GM18867 (cell line): ENCODE measurements around the gene KIF5A.

Experiments used
- ATAC-seq: cut with Tn5 transposase; IDR thresholded peaks from one replicate; pipeline ENCODE4 v1.9.1; 2021; ENCODE audit warnings: mild to moderate bottlenecking, moderate library complexity; ENCODE audit not compliant: unreplicated experiment

The KIF5A gene

DNA sequence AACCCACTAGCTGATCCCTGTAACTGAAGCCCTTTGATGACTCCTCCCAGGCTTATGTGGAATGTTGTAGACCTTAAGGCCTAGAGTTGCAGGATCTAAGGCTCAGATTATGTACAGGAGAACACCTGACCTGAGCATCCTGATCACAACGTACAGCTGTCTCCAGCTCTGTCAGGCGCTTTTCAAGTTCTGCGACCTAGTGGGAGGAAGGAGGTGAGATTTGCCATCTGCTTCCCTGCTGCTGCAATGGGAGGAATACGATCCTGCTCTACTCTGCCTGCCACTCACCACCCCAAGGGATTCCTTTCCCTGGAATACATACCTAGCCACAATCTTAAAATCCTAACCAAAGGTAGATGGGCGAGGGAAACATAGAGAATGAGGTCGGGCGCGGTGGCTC is 16.7 kb upstream of the KIF5A start:
- no peak for ATAC-seq

DNA sequence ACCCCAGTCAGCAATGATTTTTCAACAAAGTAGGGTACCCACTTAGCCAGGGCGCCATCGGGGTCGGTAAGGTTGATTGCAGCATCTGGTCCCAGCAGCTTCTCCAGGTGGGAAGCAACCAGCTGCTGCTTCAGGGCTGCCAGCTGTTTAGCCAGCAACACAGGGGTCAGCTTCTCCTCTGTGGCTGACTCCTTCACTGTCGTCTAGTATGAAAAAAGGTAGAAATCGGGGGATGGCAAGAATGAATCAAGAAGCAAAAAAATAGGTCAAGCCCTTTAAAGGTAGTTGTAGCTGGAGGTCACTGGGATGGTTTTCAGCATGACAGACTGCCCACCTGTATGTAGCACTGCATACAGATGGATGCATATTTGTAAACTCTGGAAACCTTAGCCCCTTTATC is 15.6 kb upstream of the KIF5A start:
- ATAC-seq: no peak

DNA sequence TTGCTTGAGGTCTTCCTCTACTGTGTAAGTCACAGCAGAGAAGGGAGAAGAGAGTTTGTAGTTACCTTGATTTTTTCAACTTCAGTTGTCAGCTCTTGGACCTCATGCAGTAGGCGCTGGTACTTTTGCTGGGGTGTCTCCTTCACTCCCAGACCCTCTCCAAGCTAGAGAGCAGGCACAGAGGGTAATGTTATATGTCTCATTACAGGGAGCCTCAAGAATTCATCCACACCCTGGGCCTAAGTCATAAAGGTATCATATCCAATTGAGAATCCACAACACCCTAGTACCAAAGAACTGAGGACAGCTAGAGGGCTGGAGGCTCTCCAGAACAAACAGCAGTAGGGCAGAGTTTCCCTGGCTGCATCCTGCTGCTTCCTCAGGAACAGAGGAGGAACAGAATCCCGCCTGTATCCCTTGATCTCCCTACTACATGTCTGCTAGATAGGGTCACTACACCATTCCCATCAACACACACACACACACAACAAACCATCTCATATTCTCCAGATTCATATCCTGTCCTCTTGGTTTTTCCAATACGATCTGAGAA is 14.8 kb upstream of the KIF5A start:
- ATAC-seq: no peak

DNA sequence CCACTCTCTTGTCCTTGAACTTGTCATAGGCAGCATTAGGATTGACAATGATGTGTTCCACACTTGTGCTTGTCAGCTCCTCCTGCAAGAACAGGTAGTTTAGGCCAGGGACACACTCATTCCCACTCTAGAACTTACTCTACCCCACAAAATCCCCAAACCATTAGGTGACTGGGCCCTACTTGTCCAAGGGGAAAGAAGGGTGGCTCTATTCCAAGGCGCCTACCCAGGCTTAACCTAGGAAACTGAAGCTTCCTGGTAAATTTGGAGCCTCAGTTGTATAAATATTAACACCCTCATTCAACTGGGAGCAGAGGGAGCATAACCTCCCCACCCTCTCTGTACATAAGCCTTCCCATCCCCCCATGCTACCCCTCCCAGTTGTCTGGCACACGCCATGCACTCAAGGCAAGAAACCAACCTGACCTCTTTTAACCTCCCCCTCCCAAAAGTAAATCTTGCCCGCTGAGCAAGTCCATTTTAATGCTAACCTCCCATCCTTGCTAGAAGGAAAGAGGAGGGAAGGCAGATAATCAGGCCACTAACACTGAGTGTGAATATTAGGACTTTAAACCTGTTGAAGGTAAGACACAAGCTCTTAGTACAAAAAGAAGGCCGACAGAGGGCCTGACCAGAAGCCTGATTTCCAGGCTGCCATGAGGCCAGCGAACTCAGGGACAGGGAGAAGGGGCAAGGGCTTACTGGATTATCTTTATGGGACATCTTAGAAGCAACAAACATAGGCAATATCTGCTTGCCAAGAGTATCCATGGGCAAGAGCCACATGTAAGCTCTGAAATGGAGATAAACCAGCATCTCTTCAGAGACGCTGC is 13.9 kb upstream of the KIF5A start:
- ATAC-seq: no peak

DNA sequence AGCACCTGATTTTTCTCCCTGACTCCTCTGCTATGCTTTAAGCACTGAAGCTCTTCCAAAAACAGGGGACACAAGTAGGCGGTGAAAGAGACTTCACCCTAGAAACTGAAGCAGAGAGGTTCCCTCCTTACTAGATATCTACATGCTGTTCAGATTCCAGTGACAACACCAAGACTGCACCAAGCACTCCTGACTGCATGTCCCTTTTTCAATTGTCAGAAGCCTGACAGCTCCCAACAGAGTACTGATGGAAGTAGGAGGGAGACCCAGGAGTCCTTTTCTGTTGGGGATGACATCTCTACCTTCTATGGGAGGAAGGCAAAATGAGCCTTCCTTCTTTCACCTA is 13.3 kb upstream of the KIF5A start:
- no peak for ATAC-seq

DNA sequence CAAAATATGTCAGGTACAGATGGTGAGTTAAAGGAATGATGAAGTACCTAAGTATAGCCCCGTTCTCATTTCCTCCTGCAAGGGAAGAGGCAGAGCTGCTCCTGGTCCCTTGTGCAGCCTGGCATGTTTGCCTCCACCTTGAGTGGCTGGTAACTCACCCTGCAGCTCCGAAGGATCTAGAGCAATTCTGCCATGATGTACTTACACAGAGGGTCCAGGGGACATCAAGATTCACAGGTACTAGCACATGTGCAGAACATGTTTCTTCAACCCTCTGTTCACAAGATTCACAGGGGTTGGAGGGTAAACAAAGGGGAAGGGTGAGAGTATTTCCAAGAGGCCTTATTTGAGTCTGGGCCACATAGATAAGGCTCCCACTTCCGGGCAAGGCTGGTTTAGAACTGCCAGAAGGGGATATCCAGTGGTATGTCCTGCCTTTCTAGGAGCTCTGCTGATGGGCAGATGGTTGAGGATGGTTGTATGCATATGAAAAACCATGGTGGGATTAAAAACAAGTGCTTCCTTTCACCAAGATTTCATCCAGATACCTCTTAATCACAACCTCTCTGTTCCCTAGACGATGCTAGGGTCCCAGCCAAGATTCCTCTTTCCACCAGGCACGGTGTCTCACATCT is 10.6 kb upstream of the KIF5A start:
- no peak for ATAC-seq

DNA sequence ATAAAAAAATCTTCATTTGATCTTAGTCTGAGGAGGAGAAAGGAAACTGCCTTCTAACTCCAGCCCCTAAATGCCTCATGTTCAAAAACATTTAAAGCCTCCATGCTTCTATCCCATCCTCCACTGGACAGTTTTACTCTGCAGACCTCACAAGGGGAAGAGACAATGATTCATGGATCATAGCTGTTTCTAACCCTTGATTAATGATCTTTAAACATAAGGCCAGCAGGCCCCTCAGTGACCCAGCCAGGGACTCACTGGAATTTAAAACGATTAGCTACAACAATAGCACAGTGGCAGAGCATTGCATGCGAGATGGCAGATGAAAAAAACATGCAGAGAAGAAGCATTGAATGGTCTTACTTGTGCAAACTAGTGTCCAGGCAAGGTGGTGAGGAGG is 8.8 kb upstream of the KIF5A start:
- ATAC-seq: no peak

DNA sequence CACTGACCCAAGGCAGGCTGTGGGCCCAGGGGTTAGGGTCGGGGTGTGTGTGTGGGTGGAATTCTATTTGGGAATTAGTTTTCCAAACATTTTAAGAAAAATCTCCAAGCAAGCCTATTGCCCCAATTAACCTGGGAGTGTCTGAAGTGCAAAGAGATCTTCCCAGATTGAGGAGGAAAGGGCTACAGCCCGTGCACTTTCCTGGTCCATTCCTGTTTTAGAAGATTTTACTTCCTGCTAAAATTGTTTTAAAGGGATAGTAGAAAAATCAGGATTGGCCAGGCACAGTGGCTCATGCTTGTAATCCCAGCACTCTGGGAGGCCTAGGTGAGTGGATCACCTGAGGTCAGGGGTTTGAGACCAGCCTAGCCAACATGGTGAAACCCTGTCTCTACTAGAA is 8.1 kb upstream of the KIF5A start:
- no peak for ATAC-seq

DNA sequence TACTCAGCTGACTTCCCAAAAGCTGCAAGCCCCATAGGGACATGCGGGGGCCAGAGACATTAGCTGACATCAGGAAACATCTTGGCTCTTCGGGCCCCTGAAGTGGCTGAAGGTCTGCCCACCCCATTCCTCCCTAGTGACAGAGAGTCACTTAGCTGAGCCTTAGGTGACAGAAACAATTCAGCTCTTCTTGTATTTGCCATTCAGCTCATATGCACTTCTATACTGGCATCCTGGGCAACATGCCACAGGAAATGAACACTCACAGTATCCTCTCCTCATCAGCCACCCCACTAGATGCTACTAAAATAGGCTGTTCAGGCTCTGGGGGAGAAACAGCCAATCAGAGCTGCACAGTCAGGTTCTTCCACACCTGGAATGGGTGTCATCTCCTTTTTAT is 6.3 kb upstream of the KIF5A start:
- ATAC-seq: no peak

DNA sequence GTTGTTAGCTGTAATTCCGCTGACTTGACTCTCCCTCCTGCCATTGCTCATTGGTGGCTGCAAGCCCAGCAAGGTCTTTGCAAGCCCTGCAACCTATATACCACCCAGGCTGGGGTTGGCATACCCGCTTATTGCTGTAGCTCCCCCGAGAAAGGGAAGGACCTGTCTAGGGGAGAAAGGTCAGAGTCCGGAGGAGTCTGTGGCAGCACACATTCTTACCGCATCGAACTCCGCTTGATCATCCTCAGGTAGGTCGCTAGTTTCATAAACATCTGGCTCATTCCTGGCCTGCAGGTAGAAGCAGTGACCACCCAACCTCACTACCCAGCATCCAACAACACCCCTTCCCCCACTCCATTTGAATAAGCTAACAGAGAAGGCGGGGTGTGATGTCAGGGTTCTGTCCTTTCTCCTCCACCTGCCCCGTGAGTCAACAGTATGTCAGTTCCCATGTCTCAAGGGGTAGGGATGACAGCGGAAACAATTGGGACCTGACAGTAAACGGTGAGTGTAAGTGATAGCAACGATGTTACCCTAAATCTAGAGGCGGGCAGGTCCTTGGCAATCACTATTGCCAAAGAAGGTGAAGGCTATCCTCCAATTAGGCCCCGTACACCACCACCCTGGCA is 3.9 kb upstream of the KIF5A start:
- no peak for ATAC-seq

DNA sequence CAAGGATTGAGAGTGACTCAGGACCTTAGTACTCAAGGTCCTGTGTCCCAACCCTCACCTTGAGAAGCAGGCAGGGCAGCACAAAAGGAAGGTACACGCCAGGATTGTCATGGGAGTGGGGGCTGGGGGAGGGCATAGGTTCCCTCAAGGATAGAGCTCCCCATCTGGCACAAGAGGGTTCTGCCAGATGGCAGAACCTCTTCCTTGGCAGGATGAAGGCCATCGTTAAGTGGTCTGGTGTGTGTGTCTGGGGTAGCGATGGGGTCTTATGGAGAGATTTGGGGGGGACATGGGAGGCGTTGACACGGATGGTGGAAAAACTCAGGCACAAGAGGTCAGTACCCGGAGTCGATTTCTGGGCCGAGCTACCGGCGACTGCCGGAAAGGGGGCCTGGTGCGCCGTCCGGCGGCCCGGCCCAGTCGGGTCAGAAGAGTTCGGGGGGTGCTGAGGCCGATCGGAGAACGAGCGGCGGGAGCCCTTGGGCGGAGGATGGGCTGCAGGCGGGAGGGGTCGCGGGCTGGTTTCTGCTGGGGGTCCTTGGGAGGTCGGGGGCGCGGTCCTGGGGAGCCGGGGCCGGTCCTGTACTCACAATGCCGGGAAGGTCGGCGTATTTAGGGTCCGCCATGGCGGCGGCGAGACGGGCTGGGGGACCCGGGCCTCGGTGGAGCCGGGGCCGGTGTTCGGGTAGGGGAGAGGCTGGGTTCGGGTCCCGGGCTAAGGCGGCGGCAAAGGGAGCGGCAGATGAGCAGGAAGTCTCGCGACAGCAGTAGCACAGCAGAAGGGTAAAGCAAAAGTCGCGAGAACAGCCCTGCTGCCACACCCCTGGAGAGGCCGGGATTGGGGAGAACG is 3.2 kb upstream of the KIF5A start, which contains the start of gene DCTN2:
TSS of gene DCTN2 (minus strand) at position 755 of the 850 bp plus-strand sequence. CDS start at position 626, 129 bp downstream.
- ATAC-seq: peak; percentile 97

DNA sequence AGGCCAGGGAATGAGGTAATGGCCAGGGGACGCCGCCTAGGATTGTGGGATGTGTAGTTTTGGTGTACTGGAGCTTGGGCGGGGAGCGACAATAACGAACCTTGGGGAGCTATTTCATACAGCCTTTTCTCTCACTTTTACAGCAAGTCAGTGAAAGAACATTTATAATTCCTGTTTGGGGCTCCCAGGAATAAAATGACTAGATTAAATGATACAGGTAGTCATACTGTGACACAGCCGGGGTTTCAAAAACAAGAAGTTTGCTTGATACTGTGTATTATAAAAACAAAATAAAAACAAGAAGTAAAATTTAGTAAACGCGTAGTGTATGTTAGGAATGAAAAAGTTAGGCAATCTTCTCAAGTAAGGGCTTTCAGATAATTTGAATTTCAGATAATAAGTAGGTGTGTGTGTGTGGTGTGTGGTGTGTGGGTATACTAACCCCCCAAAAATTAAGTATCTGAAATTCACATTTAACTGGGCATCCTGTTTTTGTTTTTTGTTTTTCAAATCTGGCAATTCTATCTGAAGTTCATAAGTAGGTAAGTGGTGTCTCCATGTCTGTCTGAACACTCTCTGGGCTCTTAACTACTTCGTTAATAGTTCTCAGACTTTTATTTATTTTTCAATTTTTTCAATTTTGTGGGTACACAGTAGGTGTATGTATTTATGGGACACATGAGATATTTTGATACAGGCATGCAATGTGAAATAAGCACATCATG is 2.4 kb upstream of the KIF5A start:
- no peak for ATAC-seq

DNA sequence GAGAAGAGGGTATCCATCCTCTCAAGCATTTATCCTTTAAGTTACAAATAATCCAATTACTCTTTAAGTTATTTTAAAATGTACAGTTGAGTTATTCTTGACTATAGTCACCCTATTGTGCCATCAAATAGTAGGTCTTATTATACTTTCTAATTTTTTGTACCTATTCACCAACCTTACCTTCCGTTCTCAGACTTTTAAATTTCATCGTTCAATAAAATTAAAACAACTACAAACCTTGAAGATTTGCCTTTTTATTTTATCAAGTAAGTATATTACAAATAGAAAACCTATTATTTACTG is 1.9 kb upstream of the KIF5A start:
- no peak for ATAC-seq

DNA sequence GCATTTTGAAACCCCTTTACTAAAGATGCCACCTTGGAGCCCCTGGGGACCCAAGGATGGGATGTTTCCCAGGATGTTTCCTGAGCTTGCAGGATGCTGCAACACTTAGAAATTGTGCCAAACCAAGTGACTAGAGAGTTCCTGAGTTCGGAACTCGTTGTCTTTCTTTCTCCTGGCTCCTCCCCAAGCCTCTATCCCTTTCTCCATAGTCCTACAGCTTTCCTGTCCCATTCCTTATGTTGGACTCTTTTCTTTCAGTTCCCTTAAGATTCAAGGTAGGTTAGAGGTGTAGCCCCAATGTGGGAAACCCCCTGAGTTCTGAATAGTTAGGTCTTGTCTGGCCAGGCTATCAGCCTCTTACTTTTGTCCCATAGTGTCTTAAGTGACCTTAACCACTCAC is 1.4 kb upstream of the KIF5A start:
- ATAC-seq: no peak

DNA sequence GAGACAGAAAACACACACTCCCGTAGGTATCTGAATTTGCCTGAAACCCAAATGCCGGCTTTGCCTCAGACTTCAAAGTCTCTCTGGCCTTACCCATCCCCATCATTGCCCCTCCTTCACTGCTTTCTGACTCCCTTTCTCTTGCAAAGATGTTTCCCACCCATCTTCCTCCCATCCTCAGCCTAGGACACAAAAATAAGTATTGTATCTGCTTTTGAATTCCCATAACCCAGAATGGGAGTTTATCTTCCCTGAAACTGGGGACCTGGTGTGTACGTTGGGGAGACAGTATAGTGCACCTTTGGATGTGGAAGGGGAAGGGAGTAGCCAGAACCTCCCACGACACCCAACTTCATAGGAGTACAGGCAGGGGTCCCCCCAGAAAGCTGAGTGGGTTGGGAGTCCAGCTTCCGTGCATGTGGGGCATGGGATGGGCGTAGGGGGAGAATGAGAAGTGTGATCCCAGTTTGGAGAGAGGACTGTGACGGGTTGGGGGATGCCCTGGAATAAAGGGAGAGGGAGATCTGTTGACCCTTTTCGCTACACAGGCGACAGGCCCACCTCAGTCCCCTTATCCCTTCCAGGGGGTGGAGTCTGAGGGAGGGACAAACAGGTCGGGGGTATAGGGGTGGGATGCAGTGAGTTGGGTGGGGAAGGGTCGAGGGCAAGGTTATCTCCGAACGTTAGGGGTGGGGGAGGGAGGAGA is 488 bp upstream of the KIF5A start:
- no peak for ATAC-seq

DNA sequence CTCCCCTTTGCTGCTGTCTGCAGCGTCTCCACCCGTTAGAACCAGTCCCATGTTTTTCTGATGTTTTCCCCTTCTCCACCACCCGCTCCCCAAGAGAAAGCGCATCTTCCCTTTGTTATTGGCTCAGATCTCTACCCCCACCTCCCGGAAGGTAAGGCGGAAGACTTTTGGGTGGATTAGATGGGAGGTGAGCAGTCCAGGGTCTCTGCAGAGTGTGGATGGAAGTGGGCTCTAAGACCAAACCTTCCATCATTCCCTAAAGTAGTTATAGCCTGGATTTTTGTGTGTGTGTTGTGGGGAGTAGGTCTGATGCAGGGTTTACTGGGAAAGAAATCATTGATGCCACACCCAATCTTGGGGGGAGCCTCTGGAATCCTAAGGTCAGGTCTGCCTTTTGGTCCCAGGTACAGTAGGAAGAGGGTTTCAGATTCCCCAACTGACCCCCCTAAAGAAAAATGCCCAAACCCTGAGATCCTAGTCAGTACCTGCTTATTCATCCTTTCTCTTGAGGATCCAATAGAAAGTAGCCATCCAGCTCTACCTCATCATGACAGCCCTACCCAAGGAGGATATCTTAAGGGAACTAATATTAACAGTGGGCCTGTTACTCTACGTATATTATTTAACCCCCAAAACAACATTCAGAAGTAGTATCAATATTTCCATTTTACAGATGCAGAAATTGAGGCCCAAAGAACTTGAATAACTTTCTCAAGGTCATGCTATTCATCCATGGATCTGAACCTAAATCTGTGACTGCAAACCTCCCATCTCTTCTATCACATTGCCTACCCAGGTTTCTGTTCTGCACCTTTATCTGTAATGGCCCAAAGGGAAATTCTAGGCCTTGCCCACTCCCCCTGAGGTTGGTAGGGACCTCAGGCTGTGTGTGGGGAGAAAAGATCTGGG is 1.1 kb downstream of the KIF5A start:
- ATAC-seq: no peak

DNA sequence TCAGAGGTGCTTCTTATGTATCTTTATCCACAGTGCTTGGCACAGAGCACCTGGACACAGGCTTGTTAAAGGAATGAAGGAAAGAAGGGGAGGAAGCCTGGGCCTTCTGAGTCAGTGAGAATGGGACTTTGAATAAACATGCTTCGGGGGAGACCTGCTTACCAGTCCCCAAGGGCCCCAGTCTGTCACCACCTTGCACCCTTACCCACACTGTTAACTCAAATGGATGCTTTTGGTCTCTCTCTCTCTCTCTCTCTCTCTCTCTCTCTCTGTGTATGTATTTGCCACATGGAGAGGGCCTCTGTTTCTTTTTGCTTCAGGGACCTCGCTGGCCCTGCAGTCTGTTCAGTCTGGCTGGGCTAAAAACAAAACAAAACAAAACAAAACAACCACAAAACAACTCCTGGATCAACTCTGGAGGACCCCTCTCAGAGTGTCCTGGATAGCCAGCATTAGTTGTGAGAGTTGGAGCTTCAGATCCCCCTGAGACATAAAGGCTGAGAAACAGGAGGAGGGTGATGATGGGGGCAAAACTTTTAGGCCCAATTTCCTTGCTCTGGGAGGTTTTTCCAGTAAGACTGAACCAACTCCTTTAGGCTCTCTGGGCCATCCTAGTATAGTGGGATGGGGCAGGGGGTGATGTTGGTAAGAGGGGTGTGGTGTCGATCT is 1.9 kb downstream of the KIF5A start:
- ATAC-seq: no peak

DNA sequence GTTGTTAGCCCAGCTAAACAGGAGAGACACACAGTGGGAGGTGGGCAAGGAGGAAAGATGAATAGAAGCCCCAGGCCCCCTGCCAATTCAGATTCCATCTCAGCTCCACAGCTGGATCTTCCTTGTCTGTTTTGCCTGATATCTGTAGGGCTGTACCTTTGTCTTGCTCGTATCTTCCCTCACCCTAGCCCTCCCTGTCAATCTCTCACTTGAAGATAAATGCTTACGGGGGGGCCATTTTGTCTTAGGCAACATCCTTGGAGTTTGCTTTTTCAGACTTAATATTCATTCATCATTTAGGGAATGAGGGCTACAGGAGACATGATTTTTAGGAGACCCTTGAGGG is 2.4 kb downstream of the KIF5A start:
- no peak for ATAC-seq
